Glomerular visceral epithelial cell (primary cell): ENCODE data around the gene TBC1D13.
"Not testable (repeated sequence)": the region's sequence is repeated elsewhere in the genome, so short reads cannot be mapped to it uniquely, and the experiment has no call there.

Source experiments
- DNase-seq: peaks from one replicate; pipeline ENCODE4 v3.0.0-alpha.2; 2016; ENCODE audit errors: extremely low spot score

The TBC1D13 gene

GRCh38 chr9:128820665-128821583 lies 33.9 kb downstream of the TBC1D13 start:
- no peak for DNase-seq

GRCh38 chr9:128821584-128822406 lies 34.7 kb downstream of the TBC1D13 start:
- no peak for DNase-seq

- DNase-seq = no peak
Observed at GRCh38 chr9:128822407-128823042, 35.5 kb downstream of the TBC1D13 start.

- DNase-seq = no peak
Observed at GRCh38 chr9:128823362-128823902, 36.4 kb downstream of the TBC1D13 start.

GRCh38 chr9:128823903-128824406 lies 36.9 kb downstream of the TBC1D13 start:
- no peak for DNase-seq

GRCh38 chr9:128824911-128825310 lies 37.9 kb downstream of the TBC1D13 start:
- DNase-seq = no peak

- DNase-seq = no peak
Observed at GRCh38 chr9:128825923-128826700, 39.1 kb downstream of the TBC1D13 start.

GRCh38 chr9:128828267-128828666 lies 41.2 kb downstream of the TBC1D13 start:
- no peak for DNase-seq

GRCh38 chr9:128828719-128829452 lies 41.8 kb downstream of the TBC1D13 start:
- DNase-seq = no peak

GRCh38 chr9:128829477-128830251 lies 42.6 kb downstream of the TBC1D13 start, which contains the start of gene SPOUT1:
Gene SPOUT1, minus strand, starts transcription at chr9:128829794. Its CDS starts 14 bp downstream, at chr9:128829780.
- DNase-seq = peak; percentile 92

GRCh38 chr9:128833696-128834095 lies 46.6 kb downstream of the TBC1D13 start:
- DNase-seq = no peak

GRCh38 chr9:128835246-128836210 lies 48.5 kb downstream of the TBC1D13 start:
- DNase-seq = no peak

- DNase-seq = no peak
Observed at GRCh38 chr9:128836509-128837145, 49.6 kb downstream of the TBC1D13 start.

- DNase-seq = no peak
Observed at GRCh38 chr9:128838338-128838737, 51.3 kb downstream of the TBC1D13 start.

- DNase-seq = no peak
Observed at GRCh38 chr9:128840524-128840923, 53.5 kb downstream of the TBC1D13 start.

GRCh38 chr9:128841694-128842492 lies 54.8 kb downstream of the TBC1D13 start:
- no peak for DNase-seq

GRCh38 chr9:128843171-128843570 lies 56.1 kb downstream of the TBC1D13 start:
- DNase-seq = not testable (repeated sequence)
